DOHH2 (cell line): ENCODE measurements around the gene C6orf62.

Experiments used
- EZH2phosphoT487 ChIP-seq: fragments of 200-600 bp; sonication (generic); IDR thresholded peaks from 2 replicates; pipeline ENCODE4 v1.6.1; 2017; ENCODE audit warnings: borderline replicate concordance, mild to moderate bottlenecking, antibody characterized with exemption, low read length, moderate library complexity, mixed read lengths
- TF ChIP-seq, protein P1 (sequence below): fragments of 200-600 bp; sonication (generic); IDR thresholded peaks from one replicate; pipeline ENCODE4 v1.5.1; 2014; ENCODE audit warnings: antibody characterized with exemption, mild to moderate bottlenecking, low read depth, low read length; ENCODE audit not compliant: poor library complexity, severe bottlenecking

DNA sequence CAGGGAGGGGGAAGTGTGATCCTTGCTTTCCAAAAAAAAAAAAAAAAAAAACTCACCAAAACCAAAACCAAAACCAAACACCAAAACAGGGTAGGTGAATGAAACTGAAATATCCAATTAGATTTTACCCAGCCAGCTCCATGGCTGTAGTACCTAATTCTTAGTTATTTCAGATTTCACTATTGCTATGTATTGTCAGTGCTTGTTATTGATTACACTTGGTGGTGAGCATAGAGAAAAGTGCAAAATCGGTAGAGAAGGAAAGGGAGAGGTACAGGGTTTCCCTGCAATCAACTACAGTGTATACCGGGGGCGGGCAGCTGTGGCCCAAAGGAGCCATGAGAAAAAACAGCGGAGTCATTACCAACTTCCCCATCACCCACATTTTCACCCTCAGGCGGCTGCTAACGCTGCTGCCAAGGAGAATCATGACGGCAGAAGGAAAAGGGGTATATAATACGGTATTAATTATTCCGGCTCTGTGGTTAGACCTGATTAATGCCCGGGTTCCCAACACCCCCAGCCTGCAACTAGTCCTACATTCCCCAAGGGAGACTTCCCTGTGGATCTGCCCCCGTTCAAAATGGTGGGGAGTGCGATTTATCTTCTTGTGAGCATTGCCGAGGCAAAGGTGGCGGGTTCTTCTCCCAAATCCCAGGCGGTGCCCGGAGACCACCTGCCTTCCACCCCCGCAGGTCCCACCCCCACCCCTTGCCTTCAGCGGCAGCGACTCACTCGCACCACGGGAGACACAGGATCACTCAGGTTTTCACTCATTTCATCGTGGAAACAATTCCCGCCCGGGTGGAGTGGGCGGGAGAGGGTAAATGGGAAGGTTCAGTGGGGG is at the start of gene C6orf62:
- TF ChIP-seq, protein P1, sequence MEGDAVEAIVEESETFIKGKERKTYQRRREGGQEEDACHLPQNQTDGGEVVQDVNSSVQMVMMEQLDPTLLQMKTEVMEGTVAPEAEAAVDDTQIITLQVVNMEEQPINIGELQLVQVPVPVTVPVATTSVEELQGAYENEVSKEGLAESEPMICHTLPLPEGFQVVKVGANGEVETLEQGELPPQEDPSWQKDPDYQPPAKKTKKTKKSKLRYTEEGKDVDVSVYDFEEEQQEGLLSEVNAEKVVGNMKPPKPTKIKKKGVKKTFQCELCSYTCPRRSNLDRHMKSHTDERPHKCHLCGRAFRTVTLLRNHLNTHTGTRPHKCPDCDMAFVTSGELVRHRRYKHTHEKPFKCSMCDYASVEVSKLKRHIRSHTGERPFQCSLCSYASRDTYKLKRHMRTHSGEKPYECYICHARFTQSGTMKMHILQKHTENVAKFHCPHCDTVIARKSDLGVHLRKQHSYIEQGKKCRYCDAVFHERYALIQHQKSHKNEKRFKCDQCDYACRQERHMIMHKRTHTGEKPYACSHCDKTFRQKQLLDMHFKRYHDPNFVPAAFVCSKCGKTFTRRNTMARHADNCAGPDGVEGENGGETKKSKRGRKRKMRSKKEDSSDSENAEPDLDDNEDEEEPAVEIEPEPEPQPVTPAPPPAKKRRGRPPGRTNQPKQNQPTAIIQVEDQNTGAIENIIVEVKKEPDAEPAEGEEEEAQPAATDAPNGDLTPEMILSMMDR, result no peak
- no peak for TF ChIP-seq EZH2phosphoT487
